ENCODE measurements around the gene ODAD4. TPM values are rescaled to one million over a fixed set of nuclear protein-coding genes. Genes with fewer than 3 reads are reported as not detected.

ODAD4 gene
- total RNA-seq, 4 donors from 2014 or later: 1.8 to 3.2 (median 3.2) TPM; not detected in 1

DNA sequence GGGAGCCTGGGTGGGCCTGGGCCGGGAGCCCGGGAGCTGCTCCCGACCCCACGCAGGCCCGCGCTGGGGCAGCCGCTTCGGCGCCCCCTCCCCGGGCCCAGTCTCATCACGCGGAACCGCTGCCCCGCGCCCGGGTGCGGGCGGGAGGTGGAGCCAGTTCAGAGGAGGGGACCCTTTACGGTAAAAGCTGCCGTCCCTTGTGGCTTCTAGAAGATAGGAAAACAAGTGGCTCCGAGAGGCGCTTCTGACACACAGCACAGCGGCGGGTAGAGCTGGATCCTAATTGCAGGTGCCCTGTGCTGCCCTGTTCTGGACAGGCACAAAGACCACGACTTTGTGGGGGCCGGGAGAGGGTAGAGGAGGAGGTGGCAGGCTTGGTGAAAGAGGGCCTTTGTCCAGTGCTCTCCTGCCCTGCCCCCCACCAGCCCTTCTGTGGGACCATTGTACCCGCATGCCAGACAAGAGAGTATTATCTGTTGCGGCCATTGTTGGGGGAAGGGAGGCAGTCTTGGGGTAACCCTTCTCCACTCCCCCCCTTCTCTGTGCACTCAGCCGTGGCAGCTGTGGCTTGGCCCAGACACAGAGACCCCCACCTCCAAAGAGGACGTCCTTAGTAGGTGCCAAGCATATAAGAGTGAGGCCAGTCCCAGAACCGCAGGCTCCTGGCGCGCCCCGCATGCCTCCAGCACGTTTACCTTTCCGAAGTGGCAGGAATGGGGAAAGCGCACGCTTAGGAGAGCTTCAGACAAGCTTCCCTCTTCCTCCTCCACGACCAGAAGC is 36.9 kb downstream of the ODAD4 start:
- intact Hi-C loops (cut with DNase I; ENCODE audit: low total_unique reads): loop anchor here (10.0 kb wide), 2 partner anchors 57 to 147 kb away; partner anchors contain the start of genes DHX58 and NKIRAS2
- Histone ChIP-seq H3K27ac (peak overlapping the region; percentile 85 to 91), H3K4me1 (peaks cover 0 to 9% of the 10 kb centered on the region in 2 donors), H3K9me3 (no peaks in the 10 kb centered on the region), H3K27me3 (no peaks in the 10 kb centered on the region), H3K4me3 (peak overlapping the region; percentile 79 to 92), H3K36me3 (no peaks in the 10 kb centered on the region)
- no peak for TF ChIP-seq POLR2A (IDR thresholded peaks at IDR 0.05)
- TF ChIP-seq, protein P1, sequence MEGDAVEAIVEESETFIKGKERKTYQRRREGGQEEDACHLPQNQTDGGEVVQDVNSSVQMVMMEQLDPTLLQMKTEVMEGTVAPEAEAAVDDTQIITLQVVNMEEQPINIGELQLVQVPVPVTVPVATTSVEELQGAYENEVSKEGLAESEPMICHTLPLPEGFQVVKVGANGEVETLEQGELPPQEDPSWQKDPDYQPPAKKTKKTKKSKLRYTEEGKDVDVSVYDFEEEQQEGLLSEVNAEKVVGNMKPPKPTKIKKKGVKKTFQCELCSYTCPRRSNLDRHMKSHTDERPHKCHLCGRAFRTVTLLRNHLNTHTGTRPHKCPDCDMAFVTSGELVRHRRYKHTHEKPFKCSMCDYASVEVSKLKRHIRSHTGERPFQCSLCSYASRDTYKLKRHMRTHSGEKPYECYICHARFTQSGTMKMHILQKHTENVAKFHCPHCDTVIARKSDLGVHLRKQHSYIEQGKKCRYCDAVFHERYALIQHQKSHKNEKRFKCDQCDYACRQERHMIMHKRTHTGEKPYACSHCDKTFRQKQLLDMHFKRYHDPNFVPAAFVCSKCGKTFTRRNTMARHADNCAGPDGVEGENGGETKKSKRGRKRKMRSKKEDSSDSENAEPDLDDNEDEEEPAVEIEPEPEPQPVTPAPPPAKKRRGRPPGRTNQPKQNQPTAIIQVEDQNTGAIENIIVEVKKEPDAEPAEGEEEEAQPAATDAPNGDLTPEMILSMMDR (IDR thresholded peaks at IDR 0.05): no peak
- no peak for DNase-seq

DNA sequence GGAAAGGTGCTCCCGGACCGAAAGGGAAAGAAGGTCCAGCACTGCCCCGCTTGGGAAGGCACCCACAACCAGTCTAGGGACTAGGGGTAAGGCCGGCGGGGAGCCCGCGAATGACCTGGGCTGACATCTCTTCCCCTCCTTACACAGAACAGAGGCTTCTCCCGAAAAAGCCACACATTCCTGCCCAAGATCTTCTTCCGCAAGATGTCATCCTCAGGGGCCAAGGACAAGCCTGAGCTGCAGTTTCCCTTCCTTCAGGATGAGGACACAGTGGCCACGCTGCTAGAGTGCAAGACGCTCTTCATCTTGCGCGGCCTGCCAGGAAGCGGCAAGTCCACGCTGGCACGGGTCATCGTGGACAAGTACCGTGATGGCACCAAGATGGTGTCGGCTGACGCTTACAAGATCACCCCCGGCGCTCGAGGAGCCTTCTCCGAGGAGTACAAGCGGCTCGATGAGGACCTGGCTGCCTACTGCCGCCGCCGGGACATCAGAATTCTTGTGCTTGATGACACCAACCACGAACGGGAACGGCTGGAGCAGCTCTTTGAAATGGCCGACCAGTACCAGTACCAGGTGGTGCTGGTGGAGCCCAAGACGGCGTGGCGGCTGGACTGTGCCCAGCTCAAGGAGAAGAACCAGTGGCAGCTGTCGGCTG is 37.6 kb downstream of the ODAD4 start:
- no peak for DNase-seq
- no peaks in the 10 kb centered on the region for H3K36me3 ChIP-seq
- H3K27ac ChIP-seq: peak overlapping the region in 1 of 2 donors; percentile 91
- intact Hi-C loops (cut with DNase I; ENCODE audit: low total_unique reads): loop anchor here (10.0 kb wide), 2 partner anchors 57 to 147 kb away; partner anchors contain the start of genes DHX58 and NKIRAS2
- peaks cover 0 to 9% of the 10 kb centered on the region in 2 donors for H3K4me1 ChIP-seq
- no peaks in the 10 kb centered on the region for H3K27me3 ChIP-seq
- H3K9me3 ChIP-seq: no peaks in the 10 kb centered on the region
- TF ChIP-seq, protein P1 (IDR thresholded peaks at IDR 0.05): no peak
- TF ChIP-seq POLR2A (IDR thresholded peaks at IDR 0.05): no peak
- H3K4me3 ChIP-seq: no peak overlapping the region

DNA sequence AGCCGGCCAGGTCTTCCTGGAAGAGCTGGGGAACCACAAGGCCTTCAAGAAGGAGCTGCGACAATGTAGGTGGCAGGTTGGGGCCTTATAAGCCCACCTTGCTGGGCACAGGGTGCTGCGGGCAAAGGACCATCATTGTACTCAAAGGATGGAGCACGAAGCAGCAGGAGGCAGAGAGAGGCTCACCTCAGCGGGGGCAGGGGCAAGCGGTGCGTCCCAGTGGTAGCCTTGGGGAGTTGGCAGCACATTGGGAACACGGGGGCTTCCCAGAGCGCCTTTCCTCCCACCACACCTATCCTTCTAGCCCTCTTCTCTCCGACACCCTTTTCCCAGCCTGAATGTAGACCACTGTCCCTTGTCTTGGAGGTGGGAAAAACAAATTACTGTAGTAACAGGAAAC is 38.3 kb downstream of the ODAD4 start:
- H3K4me1 ChIP-seq: peaks cover 0 to 9% of the 10 kb centered on the region in 2 donors
- H3K4me3 ChIP-seq: no peak overlapping the region
- DNase-seq: no peak
- no peaks in the 10 kb centered on the region for H3K36me3 ChIP-seq
- no peaks in the 10 kb centered on the region for H3K9me3 ChIP-seq
- no peak overlapping the region for H3K27ac ChIP-seq
- no peaks in the 10 kb centered on the region for H3K27me3 ChIP-seq
- TF ChIP-seq, protein P1 (IDR thresholded peaks at IDR 0.05): no peak
- no peak for TF ChIP-seq POLR2A (IDR thresholded peaks at IDR 0.05)
- intact Hi-C loops (cut with DNase I; ENCODE audit: low total_unique reads): loop anchor here (10.0 kb wide), 2 partner anchors 56 to 146 kb away; partner anchors contain the start of genes DHX58 and NKIRAS2

GRCh38 chr17:41970901-41971331 is 40.5 kb downstream of the ODAD4 start:
- no peak for DNase-seq
- H3K27ac ChIP-seq: no peak overlapping the region
- no peaks in the 10 kb centered on the region for H3K27me3 ChIP-seq
- H3K4me1 ChIP-seq: peaks cover 0 to 2% of the 10 kb centered on the region in 2 donors
- intact Hi-C loops (cut with DNase I; ENCODE audit: low total_unique reads): no loop called here
- no peak overlapping the region for H3K4me3 ChIP-seq
- TF ChIP-seq, protein P1 (IDR thresholded peaks at IDR 0.05): no peak
- TF ChIP-seq POLR2A (IDR thresholded peaks at IDR 0.05): no peak
- no peaks in the 10 kb centered on the region for H3K36me3 ChIP-seq
- no peaks in the 10 kb centered on the region for H3K9me3 ChIP-seq
